NCI-H82 treated with DMSO at 0.1 percent for 48 hours (cell line): ENCODE results near the gene PMVK.

Experiments
- DNase-seq: peaks from one replicate; lab custom pipeline; 2025; ENCODE audit not compliant: unreplicated experiment; lab: John Stamatoyannopoulos, UW

Gene PMVK

GRCh38 chr1:154967331-154967950 is 30.9 kb upstream of the PMVK start:
- DNase-seq, result no peak

DNA sequence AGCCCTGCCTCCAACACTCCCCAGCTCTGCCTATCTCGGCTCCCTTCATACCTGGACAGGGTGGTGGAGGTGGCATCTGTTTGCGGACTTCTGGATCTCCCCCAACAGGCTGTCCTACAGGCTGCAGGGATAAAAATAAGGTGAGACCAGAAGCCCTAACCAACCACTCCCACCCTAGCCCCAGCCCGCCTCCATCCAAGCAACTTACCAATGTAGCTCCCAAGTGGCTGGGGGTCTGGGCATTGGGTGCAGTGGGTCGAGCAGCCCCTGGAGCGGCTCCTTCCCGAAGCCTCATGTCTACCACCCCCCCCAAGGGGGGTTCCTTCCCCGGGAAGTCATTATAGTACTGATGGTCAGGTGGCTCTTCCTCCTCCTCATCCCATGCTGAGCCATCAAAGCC is 29.6 kb upstream of the PMVK start:
- no peak for DNase-seq

GRCh38 chr1:154964359-154964758 is 27.8 kb upstream of the PMVK start:
- DNase-seq, result no peak

DNA sequence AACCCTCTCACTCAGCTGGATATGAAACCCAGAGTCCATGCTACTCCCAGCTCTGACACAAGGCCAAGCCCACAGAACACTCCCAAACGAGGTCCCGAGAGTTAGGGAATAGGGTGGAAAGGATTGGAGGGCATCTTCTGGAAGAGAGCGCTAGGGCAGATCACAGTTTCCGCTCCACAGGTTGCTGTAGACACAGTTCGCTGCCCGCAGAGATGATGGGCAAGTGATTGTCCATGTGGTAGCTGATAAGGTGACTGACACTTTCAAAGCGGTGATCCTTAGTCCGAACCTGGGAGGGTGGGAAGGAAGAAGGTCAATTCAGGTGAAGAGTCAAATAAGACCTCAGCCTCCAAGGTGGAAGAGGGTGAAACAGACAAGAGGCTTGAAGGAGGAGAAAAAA is 27.1 kb upstream of the PMVK start:
- DNase-seq, result no peak

GRCh38 chr1:154962795-154963330 is 26.3 kb upstream of the PMVK start:
- no peak for DNase-seq

DNA sequence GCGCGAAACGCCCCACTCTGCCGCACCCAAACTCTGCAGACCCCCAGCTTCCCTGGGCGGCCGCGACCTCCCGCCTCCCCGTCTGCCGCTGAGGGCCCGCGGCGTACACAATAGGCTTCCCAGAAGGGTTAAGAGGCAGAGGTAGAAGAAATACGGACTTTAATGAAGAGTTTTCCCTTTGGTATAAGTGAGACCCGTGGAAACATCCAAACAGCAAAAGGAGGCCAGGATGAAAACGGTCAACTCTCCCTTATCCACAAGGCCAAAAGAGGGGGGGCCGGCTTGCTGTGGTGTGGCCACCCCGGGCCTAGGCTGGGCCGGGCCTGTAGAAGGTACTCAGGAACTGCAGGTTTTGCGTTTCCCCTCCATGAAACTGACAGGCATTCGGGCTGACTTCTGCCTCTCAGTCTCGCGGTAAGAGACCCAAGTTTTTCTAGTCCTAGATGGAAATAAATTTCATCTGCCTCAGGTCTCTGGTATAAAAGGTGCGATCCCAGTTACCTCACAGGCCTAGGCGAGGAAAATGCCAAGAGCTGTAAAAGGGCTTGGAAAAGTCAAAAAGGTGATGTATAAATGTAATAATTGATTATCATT is 25.7 kb upstream of the PMVK start:
- DNase-seq, result no peak

DNA sequence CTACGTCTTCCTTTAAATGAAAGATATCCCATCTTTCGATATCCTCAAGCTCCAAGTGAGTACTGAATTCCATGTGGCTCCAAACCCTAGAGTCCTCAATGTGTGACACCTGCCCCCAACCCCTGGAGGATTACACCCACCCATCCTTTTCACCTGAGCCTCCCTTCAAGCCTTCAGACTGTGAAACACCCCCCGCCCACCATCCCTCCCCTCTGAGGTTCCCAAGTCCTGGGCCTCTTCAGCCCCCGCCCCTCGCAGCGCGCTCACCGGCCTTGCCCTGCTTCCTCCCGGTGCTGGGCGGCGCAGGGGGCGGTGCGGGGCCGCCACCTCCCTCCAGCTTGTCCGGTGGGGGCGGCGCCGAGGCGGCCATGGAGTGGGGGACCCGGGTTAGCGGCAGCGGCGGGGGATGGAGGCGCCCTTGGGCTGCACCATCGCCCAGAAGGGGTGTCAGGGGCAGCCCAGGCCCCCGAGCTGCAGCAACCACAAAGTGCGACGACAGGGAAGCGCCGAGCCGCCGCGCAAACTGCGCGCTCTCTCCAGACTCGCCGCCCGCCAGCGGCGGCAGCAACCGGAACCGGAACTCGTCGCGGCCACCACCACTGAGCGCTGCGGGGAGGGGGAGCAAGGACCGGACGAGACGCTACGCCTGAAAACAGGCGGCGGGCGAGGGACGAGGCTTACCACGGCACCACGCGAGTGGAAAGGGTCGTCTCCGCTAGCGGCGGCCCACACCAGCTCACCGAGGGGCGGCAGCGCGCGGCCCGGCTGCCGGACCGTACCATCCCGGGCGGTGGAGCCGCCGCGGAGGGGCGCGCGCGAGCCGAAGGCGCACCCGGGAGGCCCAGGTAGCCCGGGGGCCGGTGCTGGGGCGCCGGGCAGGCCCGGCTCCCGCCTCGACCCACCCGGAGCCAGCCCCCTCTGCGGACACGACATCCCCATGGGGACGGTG is 25.0 kb upstream of the PMVK start, which contains the start of gene PYGO2:
TSS of gene PYGO2 (minus strand) at position 576 of the 949 bp plus-strand sequence. CDS start at position 370, 206 bp downstream.
- DNase-seq, result peak; percentile 52

DNA sequence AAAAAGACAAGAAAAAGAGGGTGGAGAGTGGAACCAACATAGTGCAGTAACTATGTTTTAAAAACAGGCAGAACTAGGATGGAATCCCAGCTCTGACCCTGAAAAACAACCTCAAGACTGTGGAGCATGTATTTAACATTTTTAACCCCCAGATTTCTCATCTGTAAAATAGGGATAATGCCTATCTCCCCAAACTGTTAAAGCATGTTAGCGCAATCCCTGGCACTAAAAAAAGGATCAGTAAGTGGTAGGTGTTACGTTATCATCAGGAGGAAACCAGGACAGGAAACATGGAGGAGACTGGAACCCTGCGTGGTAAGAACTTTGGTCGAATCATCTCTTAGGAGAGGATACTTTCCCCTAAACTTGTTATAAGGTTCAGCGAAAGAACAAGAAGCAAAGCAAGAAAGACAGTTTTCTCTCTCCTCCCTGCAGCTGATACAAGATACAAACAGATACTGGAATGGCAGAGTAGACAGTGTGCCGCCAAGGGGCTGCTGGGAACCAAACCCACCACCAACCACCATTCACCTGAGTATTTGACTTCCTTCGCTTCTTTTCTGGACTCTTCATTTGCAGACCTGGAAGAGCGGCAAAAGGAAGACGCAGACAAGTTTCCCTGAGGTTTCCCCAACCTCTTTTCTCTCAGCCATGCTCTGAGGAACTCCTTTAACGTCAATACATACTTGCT is 24.1 kb upstream of the PMVK start:
- DNase-seq, result no peak

GRCh38 chr1:154959426-154959780 is 22.9 kb upstream of the PMVK start:
- DNase-seq, result no peak

GRCh38 chr1:154958681-154959425 is 22.3 kb upstream of the PMVK start:
- DNase-seq, result no peak

GRCh38 chr1:154958036-154958435 is 21.5 kb upstream of the PMVK start:
- DNase-seq, result no peak

DNA sequence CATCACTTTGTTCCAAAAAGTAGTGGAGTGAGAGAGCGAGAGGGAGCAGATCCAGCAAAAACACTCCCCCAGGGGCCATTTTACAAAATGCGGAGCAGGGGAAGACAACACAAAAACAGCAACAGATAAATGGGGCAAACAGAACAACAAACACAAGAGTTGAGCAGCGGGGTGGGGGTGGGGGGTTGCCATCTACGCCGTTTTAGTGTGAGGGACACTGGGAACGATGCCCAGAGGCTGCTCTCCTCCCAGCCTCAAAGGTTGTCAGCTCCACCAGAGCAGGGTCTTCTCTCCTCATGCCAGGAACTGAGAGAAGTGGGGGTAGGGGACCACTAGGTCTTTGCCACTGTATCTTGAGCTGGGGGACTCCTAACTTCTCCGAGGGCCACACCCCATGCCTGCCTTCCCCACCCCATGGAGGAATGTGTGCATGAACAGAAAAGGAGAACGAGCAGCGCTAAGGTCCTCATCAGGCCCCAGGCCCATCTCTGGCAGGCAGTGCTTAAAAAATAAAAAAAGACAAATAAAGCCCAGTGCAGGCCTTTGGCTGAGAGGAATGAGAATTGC is 20.7 kb upstream of the PMVK start:
- no peak for DNase-seq

- DNase-seq, result peak; percentile 43
Observed at GRCh38 chr1:154956544-154956941, 20.0 kb upstream of the PMVK start.

DNA sequence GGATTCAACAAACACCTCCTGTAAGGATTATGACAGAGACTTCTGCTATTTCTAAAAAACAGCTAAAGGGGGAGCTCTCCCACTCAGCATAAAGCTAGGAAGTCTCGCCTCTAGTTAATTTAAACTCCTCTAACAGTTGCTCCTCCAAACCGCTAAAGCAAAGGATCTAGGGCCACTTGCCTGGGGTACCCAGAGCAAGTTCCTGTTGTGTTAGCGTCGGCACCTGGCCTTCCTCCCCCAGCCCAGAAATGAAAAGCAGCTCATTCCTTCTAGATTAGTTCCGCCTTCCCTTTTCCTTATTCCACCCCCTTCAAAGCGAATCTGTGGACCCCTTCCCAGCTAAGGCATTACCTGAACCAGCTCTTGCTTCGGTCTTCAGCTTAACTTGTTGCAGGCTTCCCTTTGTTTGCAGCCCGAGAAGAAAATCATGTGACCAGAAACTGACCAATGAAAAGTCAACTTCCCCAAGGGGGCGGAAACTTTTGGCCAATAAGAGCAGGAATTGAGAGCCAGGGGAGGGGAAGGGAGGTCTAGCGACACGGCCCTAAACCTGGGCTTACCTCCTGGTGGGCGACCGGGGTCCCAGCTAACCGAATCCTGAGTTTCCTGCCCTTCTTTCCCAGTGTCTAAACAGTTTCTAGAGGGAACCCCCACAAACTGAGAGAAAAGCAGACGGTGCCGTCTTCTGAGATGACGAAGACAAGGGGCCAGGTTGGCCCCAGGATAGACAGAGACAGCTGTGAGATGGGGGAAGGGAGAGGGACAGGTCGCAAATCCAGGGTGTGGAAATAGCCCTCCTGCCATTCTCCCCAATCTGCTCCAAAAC is 19.4 kb upstream of the PMVK start, which contains the start of gene PBXIP1:
TSS of gene PBXIP1 (minus strand) at position 382 of the 826 bp plus-strand sequence. CDS start 2,378 bp downstream, outside the sequence.
- DNase-seq, result peak; percentile 96

- DNase-seq, result peak; percentile 72
Observed at GRCh38 chr1:154955039-154955717, 18.7 kb upstream of the PMVK start.

GRCh38 chr1:154954541-154954940 is 18.0 kb upstream of the PMVK start:
- no peak for DNase-seq

DNA sequence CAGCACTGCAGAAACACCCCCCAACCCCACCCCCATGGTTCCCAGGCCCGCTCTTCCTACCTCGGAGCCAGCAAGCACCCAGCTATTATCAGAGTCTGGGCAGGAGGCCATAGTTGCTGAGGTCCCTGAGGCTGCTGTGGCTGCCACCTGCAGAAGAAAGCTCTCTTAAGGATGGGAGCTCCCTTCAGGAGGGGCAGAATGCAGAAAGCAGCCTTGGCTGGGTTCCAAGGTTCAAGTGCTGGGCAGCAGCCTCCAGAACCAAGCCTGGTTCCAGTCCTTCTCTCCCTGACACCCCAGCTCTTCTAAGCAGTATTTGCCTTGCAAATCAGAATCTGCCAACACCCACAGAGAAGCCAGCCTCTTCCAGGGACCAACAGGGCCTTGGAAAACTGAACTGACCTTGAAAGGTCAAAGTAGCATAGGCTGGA is 17.1 kb upstream of the PMVK start:
- no peak for DNase-seq

- no peak for DNase-seq
Observed at GRCh38 chr1:154952664-154953063, 16.1 kb upstream of the PMVK start.
